Right ventricle myocardium inferior (tissue), 1 donor: ENCODE results near the gene TBC1D26. TPM values are rescaled to one million over a fixed set of nuclear protein-coding genes. Genes with fewer than 3 reads are reported as not detected.
A peak's percentile ranks its signal among the peaks of the same experiment; 100 is the strongest.
"Not testable (repeated sequence)": the region's sequence is repeated elsewhere in the genome, so short reads cannot be mapped to it uniquely, and the experiment has no call there.

Experiments
- ATAC-seq: fragments of 200-7000 bp; cut with Tn5 transposase; one replicate; pipeline ENCODE4 v1.9.1; 2020; ENCODE audit warnings: mild to moderate bottlenecking, moderate library complexity
- DNase-seq: peaks from one replicate; pipeline ENCODE4 v3.0.0; 2021; ENCODE audit errors: missing footprints
- intact Hi-C: fragments of 100-400 bp; cut with DNase I; formaldehyde crosslinking; loops from one replicate; pipeline ENCODE4 v1.11.0; 2022
- total RNA-seq: library from RNA; stranded (reverse); fragmentation: NEBNext Ultra II Directional; extraction: Animal tissue kit (Norgen Biotek cat#: 25700); gene quantifications from one replicate; pipeline ENCODE4 v1.2.1, GENCODE V29; 2021
- donor health status: DM: no; HTN: yes; CAD: no; lungs with severe emphysema.

The TBC1D26 gene
- total RNA-seq, 1 donor from 2014 or later: not detected

- ATAC-seq (no peak), DNase-seq (no peak)
- intact Hi-C loops: no loop called here
These were observed 9.5 kb downstream of the TBC1D26 start for GRCh38 chr17:15741624-15742023.

GRCh38 chr17:15742051-15742795 is 10.1 kb downstream of the TBC1D26 start:
- ATAC-seq (no peak), DNase-seq (no peak)
- intact Hi-C loops: no loop called here

- intact Hi-C loops: no loop called here
- no peak for ATAC-seq
- no peak for DNase-seq
These were observed 10.8 kb downstream of the TBC1D26 start for GRCh38 chr17:15742921-15743320.

DNA sequence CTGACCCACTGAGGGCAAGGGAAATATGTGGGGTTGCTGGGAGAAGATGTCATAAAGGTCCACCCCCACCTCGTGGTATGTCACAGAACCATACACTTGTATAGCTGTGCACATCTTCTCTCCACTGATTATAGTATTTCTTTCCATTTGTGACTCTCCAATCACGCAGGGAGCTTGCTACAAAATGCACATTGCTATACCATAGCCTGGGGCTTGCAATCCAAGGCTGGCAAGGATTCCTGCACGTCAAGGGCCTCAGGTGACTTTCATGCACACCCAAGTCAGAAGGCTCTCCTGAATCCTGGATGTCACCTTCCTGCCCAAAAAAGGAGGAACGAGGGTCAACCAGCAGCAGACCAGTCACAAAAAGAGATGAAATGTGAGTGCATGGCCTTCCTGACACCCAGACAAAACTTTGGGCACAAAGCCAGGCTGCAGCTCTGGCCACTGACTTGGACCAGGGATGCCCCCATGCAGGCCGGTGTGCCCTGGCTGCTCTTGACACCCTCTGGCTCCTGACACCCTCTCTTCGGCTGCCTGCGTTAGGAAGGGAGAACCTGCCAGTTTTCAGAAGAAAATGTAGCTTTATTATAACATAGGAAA is 12.1 kb downstream of the TBC1D26 start:
- ATAC-seq (no peak), DNase-seq (no peak)
- intact Hi-C loops: no loop called here

- no peak for ATAC-seq
- intact Hi-C loops: no loop called here
- no peak for DNase-seq
These were observed 12.8 kb downstream of the TBC1D26 start for GRCh38 chr17:15744885-15745284.

- ATAC-seq, DNase-seq, intact Hi-C loops: not testable (repeated sequence)
These were observed 17.3 kb downstream of the TBC1D26 start for GRCh38 chr17:15749403-15749802.

GRCh38 chr17:15768865-15769533 is 36.9 kb downstream of the TBC1D26 start:
- peak; percentile 81 for ATAC-seq
- intact Hi-C loops: not testable (repeated sequence)

DNA sequence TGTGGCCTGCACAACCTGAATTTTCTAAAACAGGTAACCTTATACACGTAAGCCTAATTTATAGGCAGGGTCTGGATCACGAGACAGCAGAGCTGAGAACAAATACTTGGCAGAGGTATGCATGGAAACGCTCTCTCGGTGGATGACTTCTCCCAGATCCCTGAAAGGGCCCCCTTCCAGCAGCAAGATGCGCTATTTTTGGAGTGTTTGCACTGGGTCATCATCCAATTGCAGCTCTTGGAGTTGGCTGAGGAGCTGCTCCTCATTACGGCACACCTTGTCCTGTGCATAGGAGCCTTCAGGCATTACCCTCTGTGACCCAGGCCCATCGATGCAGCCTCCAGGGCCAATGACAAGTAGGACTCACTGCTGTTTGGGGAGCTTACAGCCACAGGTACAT is 38.6 kb downstream of the TBC1D26 start:
- peak; percentile 27 for ATAC-seq
- intact Hi-C loops, DNase-seq: not testable (repeated sequence)

More at GRCh38 chr17:15768865-15769533, 36.9 kb downstream of the TBC1D26 start:
- DNase-seq: not testable (repeated sequence)

DNA sequence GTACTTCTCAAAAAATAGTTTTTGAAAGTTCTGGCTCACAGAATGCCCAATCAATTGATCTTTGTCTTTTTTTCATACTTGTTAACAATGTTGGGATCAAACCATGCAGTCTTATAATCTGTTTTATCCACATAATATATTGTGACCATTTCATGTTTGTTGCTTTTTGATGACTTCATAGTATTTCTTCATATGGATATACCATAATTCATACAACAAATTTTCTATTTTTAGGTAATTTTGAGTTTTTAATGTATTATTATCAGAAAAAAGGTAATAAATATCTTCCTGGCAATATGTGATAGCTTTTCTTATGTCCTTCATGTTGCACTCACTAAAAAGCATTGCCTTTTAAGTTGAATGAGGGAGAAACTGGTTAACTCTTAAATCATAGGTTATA is 44.8 kb downstream of the TBC1D26 start:
- no peak for DNase-seq
- intact Hi-C loops: no loop called here
- ATAC-seq: no peak

- DNase-seq (no peak), ATAC-seq (no peak)
- intact Hi-C loops: no loop called here
These were observed 45.2 kb downstream of the TBC1D26 start for GRCh38 chr17:15777297-15777696.

DNA sequence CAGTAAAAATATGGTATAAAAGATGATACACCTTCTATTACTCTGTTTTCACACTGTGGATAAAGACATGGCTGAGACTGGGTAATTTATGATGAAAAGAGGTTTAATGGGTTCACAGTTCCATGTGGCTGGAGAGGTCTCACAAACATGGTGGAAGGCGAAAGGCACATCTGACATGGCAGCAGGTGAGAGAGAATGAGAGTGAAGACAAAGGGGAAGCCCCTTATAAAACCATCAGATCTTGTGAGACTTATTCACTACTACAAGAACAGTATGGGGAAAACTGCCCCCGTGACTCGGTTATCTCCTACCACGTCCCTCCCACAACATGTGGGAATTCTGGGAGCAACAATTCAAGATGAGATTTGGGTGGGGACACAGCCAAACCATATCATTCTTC is 45.6 kb downstream of the TBC1D26 start:
- no peak for ATAC-seq
- intact Hi-C loops: no loop called here
- no peak for DNase-seq

GRCh38 chr17:15779119-15779518 is 47.0 kb downstream of the TBC1D26 start:
- no peak for ATAC-seq
- intact Hi-C loops: no loop called here
- DNase-seq: no peak

GRCh38 chr17:15780188-15780587 is 48.1 kb downstream of the TBC1D26 start:
- DNase-seq (no peak), ATAC-seq (no peak)
- intact Hi-C loops: no loop called here

DNA sequence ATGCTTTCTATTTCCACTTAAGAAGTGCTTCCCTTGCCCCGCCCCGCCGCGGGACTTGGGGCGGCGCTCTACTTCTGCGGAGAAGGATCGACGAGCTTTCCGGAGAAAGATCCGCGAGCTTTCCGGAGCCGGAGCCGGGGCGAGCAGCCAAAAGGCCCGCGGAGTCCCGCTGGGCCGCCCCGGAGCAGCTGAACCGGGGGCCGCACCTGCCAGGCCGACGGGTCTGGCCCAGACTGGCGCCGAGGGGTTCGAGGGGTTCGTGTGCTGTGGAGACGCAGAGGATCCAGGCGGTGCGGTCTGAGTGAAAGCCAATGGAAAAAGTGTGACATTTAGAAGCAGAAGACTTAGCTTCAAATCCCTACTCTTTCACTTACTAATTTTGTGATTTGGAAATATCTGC is 50.8 kb downstream of the TBC1D26 start:
- intact Hi-C loops: no loop called here
- ATAC-seq (peak; percentile 73), DNase-seq (peak; percentile 85)

DNA sequence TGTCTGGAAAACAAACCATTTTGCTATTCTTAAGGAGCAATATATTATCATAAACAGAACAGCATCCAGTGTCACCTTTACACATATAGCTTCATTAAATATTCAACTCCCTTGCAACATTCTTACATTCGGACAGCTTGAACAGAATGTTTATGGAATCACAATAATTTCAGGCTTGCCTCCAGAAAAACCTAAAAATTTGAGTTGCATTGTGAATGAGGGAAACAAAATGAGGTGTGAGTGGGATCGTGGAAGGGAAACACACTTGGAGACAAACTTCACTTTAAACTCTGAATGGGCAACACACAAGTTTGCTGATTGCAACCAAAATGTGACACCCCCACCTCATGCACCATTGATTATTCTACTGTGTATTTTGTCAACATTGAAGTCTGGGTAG is 51.4 kb downstream of the TBC1D26 start:
- no peak for DNase-seq
- ATAC-seq: no peak
- intact Hi-C loops: no loop called here

GRCh38 chr17:15784351-15784750 is 52.3 kb downstream of the TBC1D26 start:
- DNase-seq, intact Hi-C loops, ATAC-seq: not testable (repeated sequence)

DNA sequence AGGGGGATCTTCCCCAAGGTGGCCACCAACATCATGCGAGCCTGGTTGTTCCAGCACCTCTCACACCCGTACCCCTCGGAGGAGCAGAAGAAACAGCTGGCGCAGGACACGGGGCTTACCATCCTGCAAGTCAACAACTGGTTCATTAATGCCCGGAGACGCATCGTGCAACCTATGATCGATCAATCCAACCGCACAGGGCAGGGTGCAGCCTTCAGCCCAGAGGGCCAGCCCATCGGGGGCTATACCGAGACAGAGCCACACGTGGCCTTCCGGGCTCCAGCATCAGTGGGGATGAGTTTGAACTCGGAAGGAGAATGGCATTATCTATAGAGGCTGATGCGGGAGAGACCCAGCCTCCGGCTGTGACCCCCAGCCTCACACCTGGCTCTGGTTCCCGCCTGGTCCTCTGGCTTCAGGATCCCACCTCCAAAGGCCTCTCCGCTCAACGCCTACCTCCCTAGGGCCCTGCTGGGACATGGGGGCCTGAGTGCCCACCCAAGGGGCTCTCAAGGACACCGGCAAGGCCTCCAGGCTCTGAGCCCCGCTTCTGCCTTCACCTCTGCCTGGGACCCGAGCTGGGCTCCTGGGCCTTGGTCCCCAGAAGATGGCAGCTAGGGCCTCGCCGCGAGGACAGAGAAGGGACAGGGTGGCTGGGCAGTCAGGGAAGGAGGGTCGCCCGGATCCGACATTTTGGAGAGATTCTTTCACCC is 55.4 kb downstream of the TBC1D26 start:
- ATAC-seq, DNase-seq, intact Hi-C loops: not testable (repeated sequence)

DNA sequence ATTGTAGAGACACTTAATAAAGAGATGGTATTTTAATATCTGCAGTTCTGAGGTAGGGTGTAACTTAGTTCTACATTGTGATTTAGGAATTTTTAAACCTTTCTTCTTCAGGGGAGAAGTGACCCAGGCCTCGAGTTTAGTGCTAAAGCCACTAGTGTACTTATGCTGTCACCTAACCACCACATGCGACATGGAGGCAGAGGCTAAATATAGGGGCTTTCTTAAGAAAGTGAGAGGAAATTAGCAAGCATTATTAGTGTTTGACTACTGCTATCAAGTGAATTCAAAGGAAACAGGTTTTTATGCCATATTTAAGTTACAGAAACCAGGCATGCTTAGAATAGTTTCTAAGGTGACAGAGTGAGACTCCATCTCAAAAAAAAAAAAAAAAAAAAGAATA is 56.3 kb downstream of the TBC1D26 start:
- intact Hi-C loops, ATAC-seq: not testable (repeated sequence)

More for the DNA sequence above, 56.3 kb downstream of the TBC1D26 start:
- DNase-seq: not testable (repeated sequence)
